Measurements from ENCODE around the gene SPEM3.

The SPEM3 gene

DNA sequence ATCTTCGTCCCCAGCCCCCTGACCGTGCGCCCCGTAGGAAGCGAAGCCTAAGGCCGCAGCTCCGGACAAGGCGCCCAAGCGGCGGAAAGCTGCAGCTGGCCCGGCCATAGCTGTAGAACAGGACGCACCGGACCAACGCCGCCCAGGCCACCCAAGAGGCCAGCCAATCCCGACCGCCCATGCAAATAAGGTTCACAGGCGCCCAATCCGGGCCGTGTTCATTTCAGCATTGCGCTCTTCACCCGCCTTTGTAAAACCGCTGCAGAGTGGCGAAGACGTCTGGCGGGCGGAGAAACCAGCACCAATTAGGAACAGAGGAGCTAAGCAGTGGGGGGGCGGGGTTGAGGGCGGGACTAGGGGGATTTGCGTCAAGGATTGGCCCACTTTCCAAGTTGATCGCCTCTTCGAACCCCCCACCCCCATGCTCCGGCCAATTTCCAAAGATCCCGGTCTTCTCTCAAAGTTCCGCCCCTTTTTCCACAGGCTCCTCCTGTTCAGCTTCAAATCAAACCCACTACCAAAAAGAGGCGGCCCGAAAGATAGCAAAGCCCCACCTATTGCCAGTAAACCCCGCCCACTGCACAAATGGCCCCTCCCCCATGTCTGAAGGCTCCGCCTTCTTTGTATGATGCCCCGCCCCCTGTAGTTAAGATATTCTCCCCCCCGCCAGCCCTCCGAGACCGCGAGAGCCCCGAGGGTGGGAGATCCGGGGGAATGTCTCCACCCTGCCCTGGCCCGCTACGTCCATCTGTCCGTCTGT is 24.5 kb upstream of the SPEM3 start, which contains the start of gene TMEM256:
TMEM256 (minus strand) TSS at position 121 of the 760 bp plus-strand sequence; CDS start at position 108, 13 bp downstream.
- DNase-seq (ENCODE audit: low read depth in 2 of 2), result peak; percentile 93 to 96

DNA sequence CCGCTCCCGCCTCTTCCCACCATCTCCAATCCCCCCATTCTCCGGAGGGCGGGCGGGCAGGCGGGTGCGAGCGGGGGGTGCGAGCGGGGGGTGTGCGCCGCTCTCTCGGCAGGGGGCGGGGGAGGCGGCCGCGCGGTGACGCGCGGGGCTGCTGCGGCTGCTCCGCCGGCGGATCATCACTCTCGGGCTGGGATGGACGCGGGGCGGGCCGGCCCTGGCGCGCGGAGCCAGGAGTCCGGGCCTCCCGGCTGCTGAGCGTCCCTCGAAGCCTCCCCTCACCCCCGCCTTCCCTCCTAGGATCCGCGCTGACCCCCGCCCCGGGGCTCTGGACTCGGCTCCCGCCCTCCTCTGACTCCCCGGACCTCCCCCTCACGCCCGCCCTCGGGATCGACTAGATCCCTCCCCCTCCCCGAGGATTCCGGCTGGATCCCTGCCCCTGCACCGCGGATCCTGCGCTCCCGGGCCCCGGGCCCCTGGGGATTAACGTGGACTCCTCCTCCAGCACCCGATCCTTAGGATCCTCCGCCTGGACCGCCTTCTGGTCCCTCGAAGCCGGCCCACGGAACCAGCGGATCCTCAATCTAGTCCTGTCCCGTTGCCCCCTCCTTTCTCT is 23.8 kb upstream of the SPEM3 start:
- DNase-seq (ENCODE audit: low read depth in 2 of 2), result peak; percentile 45 to 58

DNA sequence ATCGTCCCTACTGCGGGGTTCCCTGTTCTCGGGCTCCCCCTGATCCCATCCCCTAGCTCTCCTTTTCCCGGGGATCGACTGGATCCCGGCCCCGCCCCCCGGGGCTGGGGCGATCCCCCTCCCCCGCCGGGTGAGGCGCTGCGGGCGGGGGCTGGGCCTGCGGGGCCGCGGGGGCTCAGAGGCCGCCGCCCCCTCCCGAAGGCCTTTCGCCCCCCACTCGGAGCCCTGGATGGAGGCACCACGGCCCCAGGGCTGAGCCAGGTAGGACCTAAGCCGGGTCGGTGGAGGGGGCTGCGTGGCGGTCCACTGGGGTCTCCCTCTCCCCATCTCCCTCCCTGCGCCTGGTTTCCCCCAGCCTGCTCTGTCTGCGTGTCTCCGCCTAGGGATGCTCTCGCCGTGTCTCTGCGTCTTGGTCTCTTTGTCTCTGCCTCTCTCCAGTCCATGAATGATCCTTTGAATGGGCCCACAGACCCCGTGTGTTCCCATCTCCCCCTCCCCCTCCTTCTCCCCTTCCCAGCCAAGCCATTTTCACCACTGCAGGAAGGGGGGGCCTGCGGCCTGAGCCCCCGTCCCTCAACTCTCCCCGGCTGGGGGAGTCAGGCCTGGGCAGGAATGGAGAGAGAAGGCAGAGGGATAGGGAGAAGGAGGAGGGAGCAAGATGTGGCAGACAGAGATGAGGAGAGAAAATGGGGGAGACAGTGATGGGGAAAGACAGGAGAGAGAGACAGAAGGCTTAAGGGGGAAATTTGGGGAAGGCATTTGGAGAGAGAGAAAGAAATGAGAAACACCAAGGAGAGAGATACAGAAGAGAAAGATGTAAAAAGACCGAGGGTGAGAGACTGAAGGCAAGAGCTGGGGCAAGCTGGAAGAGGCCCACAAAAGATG is 23.1 kb upstream of the SPEM3 start:
- no peak for DNase-seq (ENCODE audit: low read depth in 2 of 2)

DNA sequence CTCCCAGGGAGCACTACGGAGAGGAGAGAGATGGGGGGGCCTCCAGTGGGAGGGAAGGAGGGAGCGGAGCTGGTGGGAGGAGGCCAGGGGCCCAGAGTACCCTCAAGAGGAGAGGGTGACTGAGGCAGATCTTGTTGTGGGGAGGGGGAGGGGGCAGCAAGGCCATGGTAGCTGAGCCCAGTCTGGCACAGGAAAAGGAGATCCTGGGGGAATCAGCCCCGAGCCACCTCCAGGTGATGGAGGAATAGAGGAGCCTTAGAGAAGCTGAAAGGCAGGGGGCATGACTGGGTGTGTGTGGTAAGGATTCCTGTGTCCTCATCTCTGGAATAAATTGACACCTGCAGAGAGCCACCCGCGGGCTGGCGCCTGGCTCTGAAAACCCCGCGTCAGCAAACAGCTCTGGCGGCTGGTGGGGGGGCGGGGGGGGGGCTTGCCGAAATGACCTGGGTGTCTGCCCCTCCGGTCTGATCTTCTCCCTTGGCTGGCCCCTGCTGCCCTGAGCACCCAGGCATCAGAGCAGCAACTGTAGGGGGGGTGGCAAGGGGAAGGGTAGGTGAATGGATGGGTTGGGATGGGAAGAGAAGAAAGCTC is 22.3 kb upstream of the SPEM3 start:
- no peak for DNase-seq (ENCODE audit: low read depth in 2 of 2)

DNA sequence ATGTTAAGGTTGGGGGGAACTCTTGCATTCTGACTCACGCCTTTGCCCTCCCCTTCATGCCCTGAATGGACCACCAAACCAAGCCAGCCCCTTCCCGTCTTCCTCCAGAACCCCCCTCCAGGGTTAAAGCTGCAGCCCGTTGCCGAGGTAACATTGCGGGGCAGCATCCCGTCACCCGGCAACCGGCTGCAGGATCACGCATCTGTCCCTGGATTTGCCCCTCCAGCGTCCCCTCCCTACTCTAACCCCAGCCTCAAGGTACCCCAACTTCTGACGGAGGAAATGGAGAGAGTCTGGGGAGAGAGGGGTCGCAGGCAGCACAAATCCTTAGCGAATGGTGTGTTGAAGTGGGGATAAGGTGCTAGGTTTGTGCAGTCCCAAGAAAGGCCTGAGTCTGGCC is 21.6 kb upstream of the SPEM3 start:
- DNase-seq (ENCODE audit: low read depth in 2 of 2), result no peak

DNA sequence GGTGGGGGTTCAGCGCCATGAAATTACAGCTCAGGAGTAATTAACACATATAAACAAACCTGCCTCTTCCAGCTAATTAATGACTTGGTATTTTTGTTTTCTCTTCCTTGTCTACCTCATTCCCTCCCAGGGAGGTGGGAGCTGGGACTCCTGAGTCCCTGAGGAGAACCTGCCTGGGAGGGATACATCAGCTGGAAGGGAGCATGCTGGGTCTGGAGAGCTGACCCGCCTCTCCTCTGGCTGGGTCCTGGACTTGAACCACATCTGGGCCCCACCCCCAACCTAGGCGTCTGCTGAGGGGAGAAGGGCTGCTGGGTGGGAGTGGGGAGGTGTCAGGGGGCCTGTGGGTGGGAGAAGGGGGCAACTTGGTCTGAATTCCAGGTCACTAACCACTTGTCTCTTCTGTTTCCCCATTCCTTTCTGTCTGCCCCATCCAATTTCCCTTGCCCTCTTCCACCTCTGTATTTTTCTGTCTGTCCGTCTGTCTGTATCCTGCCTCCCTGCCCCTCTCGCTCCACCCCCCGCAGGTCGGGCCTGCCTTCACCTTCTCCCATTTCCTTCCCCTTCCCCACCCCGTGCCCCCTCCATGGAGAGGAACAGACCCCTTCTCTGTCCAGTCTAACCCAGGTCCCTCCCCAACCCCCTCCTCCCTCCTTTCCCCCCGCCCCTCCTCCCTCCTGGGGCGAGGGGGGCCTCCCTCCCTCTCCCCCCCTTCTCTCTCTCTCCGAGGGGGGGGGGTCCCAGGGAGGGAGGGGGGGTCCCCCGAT is 21.0 kb upstream of the SPEM3 start, which contains the start of gene NLGN2:
NLGN2 (plus strand) TSS at position 361 of the 767 bp plus-strand sequence. CDS start 411 bp downstream, outside the sequence.
- DNase-seq (ENCODE audit: low read depth in 2 of 2), result no peak

DNA sequence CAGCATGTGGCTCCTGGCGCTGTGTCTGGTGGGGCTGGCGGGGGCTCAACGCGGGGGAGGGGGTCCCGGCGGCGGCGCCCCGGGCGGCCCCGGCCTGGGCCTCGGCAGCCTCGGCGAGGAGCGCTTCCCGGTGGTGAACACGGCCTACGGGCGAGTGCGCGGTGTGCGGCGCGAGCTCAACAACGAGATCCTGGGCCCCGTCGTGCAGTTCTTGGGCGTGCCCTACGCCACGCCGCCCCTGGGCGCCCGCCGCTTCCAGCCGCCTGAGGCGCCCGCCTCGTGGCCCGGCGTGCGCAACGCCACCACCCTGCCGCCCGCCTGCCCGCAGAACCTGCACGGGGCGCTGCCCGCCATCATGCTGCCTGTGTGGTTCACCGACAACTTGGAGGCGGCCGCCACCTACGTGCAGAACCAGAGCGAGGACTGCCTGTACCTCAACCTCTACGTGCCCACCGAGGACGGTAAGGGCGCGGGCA is 20.4 kb upstream of the SPEM3 start:
- no peak for DNase-seq (ENCODE audit: low read depth in 2 of 2)

DNA sequence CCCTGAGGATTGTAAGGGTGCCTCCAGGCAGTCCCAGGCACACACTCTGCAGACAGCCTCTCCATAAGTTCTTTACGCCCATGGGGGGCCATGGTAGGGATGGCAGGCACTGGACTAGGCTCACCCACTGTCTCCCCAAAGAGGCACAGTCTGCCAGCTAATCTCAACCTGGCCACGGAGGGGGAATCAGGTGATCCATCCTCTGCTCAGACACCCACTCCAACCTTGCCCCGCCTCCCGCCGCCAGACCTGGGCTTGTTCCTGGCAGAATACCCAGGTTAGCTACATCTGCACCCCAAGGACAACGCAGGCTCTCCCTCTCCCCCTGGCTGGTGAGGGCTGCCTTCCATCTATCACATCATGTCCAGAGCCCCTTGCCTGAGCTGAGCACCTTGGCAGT is 19.8 kb upstream of the SPEM3 start:
- no peak for DNase-seq (ENCODE audit: low read depth in 2 of 2)

DNA sequence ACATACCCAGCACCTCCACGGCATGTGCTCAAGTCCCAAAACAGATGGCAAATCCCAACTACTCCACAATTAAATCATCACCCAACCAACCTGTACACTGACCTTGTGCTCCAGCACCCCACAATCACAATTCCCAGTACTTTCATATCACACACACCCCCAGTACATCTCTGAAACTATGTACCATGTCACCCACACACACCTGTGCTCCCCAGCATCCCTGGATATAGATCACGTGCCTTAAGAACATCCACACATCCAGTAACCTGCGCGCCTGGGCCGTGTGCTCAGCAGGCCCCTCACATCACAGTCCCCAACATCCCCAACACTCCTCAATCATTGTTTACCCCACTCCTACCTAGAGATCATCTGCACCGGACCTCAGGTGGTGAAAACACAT is 18.9 kb upstream of the SPEM3 start:
- DNase-seq (ENCODE audit: low read depth in 2 of 2), result no peak

DNA sequence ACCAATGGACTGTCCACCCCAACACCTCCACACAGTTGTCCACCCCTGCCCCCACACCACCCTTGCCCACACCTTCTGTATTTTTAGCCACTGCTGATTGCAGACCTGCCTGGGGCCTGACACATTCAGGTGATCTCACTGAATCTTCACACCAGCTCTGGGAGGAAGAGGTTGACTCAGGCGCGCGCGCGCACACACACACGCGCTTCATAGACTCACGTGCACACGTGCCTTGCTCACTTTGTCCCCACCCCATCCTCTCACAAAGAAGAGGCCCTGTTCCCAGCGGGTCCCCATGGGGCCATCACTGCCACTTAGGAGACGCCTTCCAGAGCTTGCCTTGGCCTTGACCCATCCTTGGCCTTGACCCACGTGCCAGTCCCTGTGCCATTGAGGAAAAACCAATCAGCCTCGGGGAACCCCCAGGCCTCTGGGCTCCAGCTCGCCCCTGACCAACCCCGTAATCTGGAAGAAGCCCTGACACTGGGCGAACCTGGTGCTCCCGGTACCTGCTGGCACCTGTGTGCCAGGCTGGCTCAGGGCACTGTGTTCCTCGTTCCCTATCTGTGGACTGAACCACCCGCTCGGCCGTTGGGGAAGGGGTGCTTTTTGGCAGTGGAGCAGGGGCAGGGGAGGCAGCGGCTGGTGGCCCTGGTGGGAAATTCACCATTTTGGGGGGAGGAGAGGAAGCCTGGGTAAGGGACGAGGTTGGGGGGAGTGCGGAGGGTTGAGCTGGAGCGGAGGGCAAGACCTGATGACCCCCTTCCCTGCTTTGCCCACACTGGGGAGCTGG is 17.8 kb upstream of the SPEM3 start:
- DNase-seq (ENCODE audit: low read depth in 2 of 2), result no peak

DNA sequence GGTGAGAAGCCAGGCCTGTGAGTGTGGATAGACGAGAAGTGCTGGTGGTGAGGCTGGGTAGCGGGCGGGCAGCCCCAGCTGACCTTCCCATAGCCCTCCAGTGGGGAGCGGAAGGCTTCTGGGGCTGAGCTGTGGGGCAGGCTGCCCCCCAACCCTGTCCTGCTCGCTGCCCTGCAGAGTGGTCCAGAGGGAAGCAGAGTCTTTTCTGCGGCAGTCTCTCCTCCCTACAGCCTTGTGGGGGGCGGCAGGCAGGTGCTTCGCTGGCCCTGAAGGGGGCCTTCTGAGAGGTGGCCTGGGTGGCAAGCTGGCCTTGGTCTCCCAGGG is 17.3 kb upstream of the SPEM3 start:
- DNase-seq (ENCODE audit: low read depth in 2 of 2), result no peak

DNA sequence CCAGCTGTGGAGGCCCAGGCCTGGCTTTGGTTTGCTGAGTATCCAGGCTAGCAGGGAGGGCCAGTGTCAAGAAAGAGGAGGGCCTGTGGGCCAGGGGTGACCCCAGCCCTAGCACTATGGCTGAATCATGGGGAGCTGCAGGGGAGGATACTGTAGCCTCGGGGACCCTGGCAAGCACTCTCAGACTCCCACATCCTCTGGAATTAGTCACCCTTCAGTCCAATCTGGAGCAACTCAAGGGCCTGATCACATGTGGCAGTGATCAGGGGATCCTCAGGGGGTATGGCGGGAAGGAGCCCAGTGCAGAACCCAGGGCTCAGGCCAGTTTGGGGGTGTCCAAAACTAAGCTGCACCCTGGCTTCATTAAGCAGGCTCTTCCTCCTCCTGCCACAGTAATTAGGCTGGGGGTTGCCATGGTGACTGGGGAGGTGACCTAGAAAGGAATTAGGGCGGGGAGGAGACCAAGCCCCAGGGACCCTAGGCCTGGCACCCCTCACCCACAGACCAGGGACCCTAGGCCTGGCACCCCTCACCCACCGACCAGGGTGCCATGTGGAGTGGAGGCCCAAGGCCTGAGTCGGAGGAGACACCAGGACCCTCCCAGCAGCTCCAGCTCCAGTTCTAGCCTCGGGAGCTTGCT is 15.2 kb upstream of the SPEM3 start:
- DNase-seq (ENCODE audit: low read depth in 2 of 2), result no peak

DNA sequence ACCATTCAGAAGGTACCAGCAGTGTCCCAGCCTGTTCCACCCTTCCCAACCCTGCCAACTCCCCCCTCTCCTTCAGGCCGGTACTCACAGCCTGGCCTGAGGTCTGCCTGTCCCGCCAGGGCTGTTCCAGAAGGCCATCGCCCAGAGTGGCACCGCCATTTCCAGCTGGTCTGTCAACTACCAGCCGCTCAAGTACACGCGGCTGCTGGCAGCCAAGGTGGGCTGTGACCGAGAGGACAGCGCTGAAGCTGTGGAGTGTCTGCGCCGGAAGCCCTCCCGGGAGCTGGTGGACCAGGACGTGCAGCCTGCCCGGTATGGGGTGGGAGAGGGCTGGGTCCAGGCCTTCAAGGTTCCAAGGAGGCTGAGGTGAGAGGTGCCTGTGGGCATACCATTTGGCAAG is 13.8 kb upstream of the SPEM3 start:
- DNase-seq (ENCODE audit: low read depth in 2 of 2), result no peak

DNA sequence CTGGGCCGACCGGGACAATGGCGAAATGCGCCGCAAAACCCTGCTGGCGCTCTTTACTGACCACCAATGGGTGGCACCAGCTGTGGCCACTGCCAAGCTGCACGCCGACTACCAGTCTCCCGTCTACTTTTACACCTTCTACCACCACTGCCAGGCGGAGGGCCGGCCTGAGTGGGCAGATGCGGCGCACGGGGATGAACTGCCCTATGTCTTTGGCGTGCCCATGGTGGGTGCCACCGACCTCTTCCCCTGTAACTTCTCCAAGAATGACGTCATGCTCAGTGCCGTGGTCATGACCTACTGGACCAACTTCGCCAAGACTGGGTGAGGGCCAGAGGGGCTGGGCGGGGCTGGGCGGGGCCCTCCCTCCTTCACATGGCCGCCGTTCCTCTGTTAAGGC is 12.9 kb upstream of the SPEM3 start:
- no peak for DNase-seq (ENCODE audit: low read depth in 2 of 2)

DNA sequence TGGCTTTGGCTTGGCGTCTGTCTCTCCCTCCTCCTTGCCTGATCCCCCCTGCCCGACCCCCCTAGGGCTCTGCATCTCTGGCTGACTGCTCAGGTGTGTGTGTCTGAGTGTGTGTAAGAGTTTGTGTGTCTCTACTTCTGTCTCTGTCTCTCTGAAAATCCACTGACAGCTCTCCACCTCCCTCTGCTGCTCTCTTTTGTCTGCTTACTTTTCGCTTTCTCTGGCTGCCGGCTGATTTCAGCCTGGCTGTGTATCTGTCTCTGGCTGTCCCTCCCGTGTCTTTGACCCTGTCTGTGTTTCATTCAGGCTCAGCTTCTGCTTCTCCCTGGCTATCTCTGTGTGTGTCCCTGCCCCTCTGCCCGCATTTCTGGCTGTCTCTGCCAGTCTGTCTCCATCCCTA is 12.3 kb upstream of the SPEM3 start:
- DNase-seq (ENCODE audit: low read depth in 2 of 2), result no peak

DNA sequence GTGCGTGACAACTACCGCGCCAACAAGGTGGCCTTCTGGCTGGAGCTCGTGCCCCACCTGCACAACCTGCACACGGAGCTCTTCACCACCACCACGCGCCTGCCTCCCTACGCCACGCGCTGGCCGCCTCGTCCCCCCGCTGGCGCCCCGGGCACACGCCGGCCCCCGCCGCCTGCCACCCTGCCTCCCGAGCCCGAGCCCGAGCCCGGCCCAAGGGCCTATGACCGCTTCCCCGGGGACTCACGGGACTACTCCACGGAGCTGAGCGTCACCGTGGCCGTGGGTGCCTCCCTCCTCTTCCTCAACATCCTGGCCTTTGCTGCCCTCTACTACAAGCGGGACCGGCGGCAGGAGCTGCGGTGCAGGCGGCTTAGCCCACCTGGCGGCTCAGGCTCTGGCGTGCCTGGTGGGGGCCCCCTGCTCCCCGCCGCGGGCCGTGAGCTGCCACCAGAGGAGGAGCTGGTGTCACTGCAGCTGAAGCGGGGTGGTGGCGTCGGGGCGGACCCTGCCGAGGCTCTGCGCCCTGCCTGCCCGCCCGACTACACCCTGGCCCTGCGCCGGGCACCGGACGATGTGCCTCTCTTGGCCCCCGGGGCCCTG is 11.5 kb upstream of the SPEM3 start:
- DNase-seq (ENCODE audit: low read depth in 2 of 2), result no peak

DNA sequence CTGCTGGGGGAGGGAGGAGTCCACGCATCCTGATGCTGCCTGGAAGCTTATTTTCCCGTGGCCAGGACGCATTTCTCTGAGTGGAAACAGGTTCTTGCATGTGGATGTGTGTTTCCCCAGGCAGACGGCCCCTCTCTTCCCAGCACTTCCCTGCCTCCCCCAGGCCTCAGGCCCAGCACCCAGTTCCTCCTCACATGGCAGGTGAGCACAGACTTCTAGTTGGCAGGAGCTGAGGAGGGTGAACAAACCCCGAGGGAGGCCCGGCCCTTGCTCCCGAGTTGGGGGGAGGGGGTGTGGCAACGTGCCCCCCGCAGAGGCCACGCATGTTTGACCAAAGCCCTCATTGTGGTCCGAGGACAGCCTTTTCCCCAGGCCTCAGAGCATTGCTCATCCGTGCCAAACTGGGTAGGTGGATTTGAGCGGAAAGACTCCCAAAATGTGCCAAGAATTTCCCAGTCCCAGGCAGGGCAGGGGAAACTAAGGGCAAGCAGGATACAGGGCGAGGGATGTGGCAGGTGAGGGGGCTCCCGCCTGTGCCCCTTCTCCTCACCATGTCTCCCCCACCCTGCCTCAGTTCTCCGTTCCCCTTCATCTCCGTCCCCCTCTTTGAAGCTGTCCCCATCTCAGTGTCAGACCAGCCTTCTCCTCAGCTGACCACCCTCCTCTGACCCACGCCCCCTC is 10.0 kb upstream of the SPEM3 start:
- DNase-seq (ENCODE audit: low read depth in 2 of 2), result no peak

DNA sequence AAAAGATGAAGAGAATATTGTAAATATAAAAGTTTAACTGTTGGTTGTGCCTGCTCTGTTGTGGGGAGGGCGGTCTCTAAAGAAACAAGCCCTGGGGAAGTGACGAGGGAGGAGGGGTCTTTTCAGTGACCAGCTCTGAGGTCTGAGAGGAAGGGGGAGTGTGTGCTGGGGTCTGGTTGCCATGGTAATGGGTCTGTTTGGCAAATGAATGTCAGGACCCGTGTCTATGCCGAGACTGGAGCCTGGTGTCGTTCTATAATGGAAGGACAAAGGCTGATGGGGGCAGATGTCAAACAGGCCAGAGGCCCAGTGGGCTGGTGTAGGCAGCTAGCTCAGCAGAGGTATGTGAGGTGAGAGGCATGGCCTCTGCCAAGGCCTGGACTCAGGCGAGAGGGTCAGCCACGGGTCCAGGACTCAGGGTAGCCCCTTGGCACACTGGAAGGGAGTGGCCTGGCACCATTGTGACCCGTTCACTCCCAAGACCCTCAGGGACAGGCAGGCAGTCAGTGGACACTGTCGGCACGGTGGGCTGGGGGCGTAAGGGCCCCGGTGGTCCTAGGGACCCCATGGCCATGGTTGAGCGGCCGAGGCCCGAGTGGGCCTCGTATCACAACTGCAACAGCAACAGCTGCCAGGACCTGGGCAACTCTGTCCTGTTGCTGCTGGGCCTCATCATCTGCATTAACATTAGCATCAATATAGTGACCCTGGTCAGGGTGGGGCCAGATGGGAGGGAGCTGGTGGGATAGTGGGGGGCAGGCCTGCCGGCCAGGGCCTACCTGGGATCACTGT is 8.6 kb upstream of the SPEM3 start, which contains the start of gene SPEM1:
SPEM1 (plus strand) TSS at position 506 of the 792 bp plus-strand sequence; CDS start at position 567, 61 bp downstream.
- no peak for DNase-seq (ENCODE audit: low read depth in 2 of 2)
